Thymus (tissue), 11 donors: ENCODE results near the gene DAAM1. TPM values are rescaled to one million over a fixed set of nuclear protein-coding genes. Genes with fewer than 3 reads are reported as not detected.

Experiments used
- DNase-seq, 9 donors: peaks; one replicate each; pipeline ENCODE4 v3.0.0-alpha.2; 2013; ENCODE audit warnings: low spot score in 9 of 9, low read depth in 6 of 9, missing footprints in 1 of 9
- H3K27ac ChIP-seq, 2 donors: one replicate each; pipeline ENCODE4 v1.5.1; 2013; ENCODE audit warnings: control low read depth in 1 of 2, low read depth in 1 of 2, low read length in 1 of 2, mild to moderate bottlenecking in 1 of 2, moderate library complexity in 1 of 2
- H3K27me3 ChIP-seq, 2 donors: one replicate each; pipeline ENCODE4 v1.5.1; 2013; ENCODE audit warnings: low read length in 1 of 2; ENCODE audit not compliant: control insufficient read depth in 2 of 2, insufficient read depth in 1 of 2
- H3K36me3 ChIP-seq, 2 donors: one replicate each; pipeline ENCODE4 v1.5.1; 2013; ENCODE audit warnings: low read length in 1 of 2, mild to moderate bottlenecking in 1 of 2, moderate library complexity in 1 of 2; ENCODE audit not compliant: control insufficient read depth in 2 of 2, insufficient read depth in 2 of 2
- H3K4me1 ChIP-seq, 2 donors: one replicate each; pipeline ENCODE4 v1.5.1; 2013; ENCODE audit warnings: low read length in 2 of 2; ENCODE audit not compliant: control insufficient read depth in 2 of 2, insufficient read depth in 2 of 2
- H3K4me3 ChIP-seq, 2 donors: one replicate each; pipeline ENCODE4 v1.5.1; 2013; ENCODE audit warnings: low read length in 2 of 2, control low read depth in 1 of 2, mild to moderate bottlenecking in 1 of 2
- H3K9me3 ChIP-seq, 2 donors: one replicate each; pipeline ENCODE4 v1.5.1; 2013; ENCODE audit warnings: low read length in 1 of 2, mild to moderate bottlenecking in 1 of 2; ENCODE audit not compliant: control insufficient read depth in 2 of 2, insufficient read depth in 1 of 2
- WGBS: extraction: QIAGEN DNeasy Blood & Tissue Kit; methylation state at CpG from one replicate; pipeline ENCODE4 v1.1.7; 2013; 5-methylcytosine and 5-hydroxymethylcytosine counted together
- polyA plus RNA-seq: library from polyadenylated mRNA; stranded (reverse); fragments of 200-250 nt; gene quantifications from one replicate; pipeline ENCODE4 v1.2.3, GENCODE V29; 2013
- total RNA-seq: library from RNA; stranded (reverse); fragments of 120-200 nt; gene quantifications from one replicate; pipeline ENCODE4 v1.2.4, GENCODE V29; 2013
- donor health status: healthy.

Gene DAAM1
- total and polyA plus RNA-seq, 2 donors = 8.9 to 11.3 TPM

DNA sequence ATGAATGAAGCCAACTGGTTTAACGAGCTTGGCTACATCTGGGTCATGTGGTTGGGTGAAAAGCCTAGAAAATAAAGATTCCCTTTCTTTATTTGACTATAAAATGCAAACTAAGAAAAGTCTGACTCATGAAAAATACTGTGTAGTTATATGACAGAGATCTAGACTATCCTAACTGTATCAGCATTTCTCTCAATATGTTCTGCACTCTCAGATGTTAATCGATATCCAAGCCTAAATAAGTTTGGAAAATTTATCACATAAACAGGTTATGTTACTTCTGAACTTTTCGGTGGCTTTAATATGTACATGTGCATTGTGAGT is 133.1 kb downstream of the DAAM1 start:
- no peak overlapping the region for H3K4me3 ChIP-seq

DNA sequence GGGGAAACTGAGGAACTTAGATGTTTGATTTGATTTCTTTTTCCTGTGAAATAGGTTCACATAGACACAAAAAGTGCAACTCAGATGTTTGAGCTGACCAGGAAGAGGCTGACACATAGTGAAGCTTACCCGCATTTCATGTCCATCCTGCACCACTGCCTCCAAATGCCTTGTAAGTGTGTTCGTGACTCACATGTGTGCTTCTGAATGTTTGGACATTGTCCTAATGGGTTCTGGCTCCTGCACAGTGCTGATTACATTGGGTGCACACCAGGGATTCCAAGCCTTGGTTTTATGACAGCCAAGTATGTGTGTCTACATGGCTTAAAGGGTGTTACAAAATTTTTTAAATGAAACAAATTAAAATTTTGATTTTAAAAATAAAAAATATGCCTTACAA is 137.4 kb downstream of the DAAM1 start:
- peaks cover 0 to 2% of the 10 kb centered on the region in 2 donors for H3K4me1 ChIP-seq
- DNase-seq = no peak
- H3K9me3 ChIP-seq = no peaks in the 10 kb centered on the region
- no peaks in the 10 kb centered on the region for H3K27me3 ChIP-seq
- 99% methylated on average over 2 of the region's 2 CpGs for whole genome bisulfite sequencing
- H3K27ac ChIP-seq = no peak overlapping the region
- H3K4me3 ChIP-seq = no peak overlapping the region
- peaks cover 0 to 3% of the 10 kb centered on the region in 2 donors for H3K36me3 ChIP-seq

More for the DNA sequence above, 133.1 kb downstream of the DAAM1 start:
- DNase-seq = no peak
- peak overlapping the region in 1 of 2 donors; percentile 64 for H3K27ac ChIP-seq
- H3K4me1 ChIP-seq = peaks cover 0 to 2% of the 10 kb centered on the region in 2 donors
- H3K27me3 ChIP-seq = no peaks in the 10 kb centered on the region
- no peaks in the 10 kb centered on the region for H3K9me3 ChIP-seq
- peaks cover 0 to 3% of the 10 kb centered on the region in 2 donors for H3K36me3 ChIP-seq
- WGBS = 73% methylated on average over 3 of the region's 3 CpGs

DNA sequence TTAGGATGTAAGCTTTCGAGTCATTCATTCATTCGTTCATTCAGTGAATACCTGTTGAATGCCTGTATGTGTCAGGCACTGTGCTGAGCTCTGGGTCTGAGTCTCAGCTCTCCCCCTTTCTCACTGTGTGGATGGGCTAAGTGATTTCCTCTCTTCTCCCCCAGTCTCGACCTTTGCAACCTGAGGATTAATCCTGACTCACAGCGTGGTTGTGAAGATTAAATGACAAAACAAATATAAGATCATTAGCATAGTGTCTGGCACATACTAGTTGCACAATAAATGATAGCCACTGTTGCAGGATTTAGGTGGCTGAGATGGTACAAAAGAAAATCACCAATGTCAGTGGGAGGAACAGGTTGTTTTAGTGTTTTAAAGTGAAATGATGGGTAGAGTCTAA is 140.0 kb downstream of the DAAM1 start:
- Histone ChIP-seq H3K4me3 (no peak overlapping the region), H3K27ac (no peak overlapping the region), H3K9me3 (no peaks in the 10 kb centered on the region), H3K36me3 (peaks cover 3 to 4% of the 10 kb centered on the region in 2 donors), H3K4me1 (no peaks in the 10 kb centered on the region), H3K27me3 (no peaks in the 10 kb centered on the region)
- DNase-seq = no peak
- 96% methylated on average over 4 of the region's 4 CpGs for WGBS

DNA sequence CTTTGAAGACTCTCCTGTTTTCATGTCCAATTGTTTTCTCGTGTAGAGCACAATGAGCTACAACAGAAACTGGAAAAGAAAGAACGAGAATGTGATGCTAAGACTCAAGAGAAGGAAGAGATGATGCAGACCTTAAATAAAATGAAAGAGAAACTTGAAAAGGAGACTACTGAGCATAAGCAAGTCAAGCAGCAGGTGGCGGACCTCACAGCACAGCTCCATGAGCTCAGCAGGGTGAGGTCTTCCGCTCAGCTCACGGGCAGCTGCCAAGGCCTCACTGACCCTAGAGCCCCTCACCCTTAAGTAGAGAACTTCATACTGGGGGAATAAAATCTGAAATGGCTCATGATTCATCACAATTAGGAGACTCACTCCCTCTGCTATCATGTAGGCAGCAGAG is 142.0 kb downstream of the DAAM1 start:
- Histone ChIP-seq H3K27me3 (no peaks in the 10 kb centered on the region), H3K9me3 (no peaks in the 10 kb centered on the region), H3K4me3 (no peak overlapping the region), H3K27ac (no peak overlapping the region), H3K4me1 (no peaks in the 10 kb centered on the region), H3K36me3 (peaks cover 3 to 4% of the 10 kb centered on the region in 2 donors)
- peak in 2 of 9 donors; percentile 16 to 38 for DNase-seq
- 93% methylated on average over 5 of the region's 5 CpGs for WGBS

DNA sequence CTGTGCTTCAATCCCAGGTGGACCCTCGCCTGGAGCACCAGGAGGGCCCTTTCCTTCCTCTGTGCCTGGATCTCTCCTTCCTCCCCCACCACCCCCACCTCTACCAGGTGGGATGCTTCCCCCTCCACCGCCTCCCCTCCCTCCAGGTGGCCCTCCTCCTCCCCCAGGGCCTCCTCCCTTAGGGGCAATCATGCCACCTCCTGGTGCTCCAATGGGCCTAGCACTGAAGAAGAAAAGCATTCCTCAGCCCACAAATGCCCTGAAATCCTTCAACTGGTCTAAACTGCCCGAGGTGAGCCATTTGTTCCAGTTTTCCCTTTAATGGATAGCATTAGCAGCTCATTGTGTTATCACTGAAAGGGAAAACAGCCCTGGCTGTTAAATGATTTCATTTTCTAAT is 142.8 kb downstream of the DAAM1 start:
- WGBS = 97% methylated on average over 3 of the region's 3 CpGs
- Histone ChIP-seq H3K27me3 (no peaks in the 10 kb centered on the region), H3K4me1 (no peaks in the 10 kb centered on the region), H3K27ac (no peak overlapping the region), H3K9me3 (no peaks in the 10 kb centered on the region), H3K4me3 (no peak overlapping the region), H3K36me3 (peaks cover 0 to 4% of the 10 kb centered on the region in 2 donors)
- DNase-seq = no peak

DNA sequence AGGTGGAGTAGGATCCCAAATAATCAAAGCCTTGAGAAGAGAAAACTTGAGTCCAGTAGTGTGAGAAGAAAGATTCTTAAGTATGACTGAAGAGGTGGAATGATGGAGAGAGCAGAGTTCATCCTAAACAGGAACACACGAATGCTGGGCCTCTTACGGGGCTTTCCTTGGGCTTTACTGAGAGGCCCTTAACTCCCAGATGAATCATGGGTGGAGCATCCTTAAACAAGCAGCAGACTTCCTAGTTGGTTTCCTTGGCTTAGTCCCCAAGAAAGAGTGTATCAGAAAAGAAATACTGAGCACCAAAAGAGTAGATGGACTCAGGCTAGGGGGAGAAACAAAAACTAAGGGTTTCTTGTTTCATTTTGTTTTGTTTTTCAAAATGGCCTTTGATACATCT is 144.3 kb downstream of the DAAM1 start:
- Histone ChIP-seq H3K4me3 (no peak overlapping the region), H3K9me3 (no peaks in the 10 kb centered on the region), H3K36me3 (peaks cover 0 to 4% of the 10 kb centered on the region in 2 donors), H3K27me3 (no peaks in the 10 kb centered on the region), H3K27ac (no peak overlapping the region), H3K4me1 (no peaks in the 10 kb centered on the region)
- no peak for DNase-seq
- 96% methylated on average over 2 of the region's 2 CpGs for WGBS

DNA sequence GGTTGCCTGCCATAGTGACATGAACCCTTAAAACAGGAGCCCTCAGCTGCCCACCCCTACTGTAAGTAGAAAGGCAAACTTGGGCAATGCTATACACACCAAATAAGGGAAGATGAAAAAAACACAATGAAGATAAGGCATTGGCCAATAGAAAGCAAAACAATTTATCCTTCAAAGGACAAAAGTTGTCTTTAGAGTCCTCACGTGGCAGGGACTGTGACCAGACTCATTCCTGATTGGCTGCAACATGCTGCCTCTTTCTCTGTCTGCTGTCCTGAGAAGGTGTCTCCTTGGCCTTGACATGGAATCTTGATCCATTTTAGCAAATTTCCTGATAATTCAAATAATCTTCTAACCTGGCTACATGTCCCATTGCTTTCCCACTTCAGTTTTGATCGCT is 144.8 kb downstream of the DAAM1 start:
- Histone ChIP-seq H3K4me1 (no peaks in the 10 kb centered on the region), H3K27ac (no peak overlapping the region), H3K9me3 (no peaks in the 10 kb centered on the region), H3K4me3 (no peak overlapping the region), H3K36me3 (peaks cover 0 to 4% of the 10 kb centered on the region in 2 donors), H3K27me3 (no peaks in the 10 kb centered on the region)
- 89% methylated on average over 2 of the region's 2 CpGs for WGBS
- no peak for DNase-seq

DNA sequence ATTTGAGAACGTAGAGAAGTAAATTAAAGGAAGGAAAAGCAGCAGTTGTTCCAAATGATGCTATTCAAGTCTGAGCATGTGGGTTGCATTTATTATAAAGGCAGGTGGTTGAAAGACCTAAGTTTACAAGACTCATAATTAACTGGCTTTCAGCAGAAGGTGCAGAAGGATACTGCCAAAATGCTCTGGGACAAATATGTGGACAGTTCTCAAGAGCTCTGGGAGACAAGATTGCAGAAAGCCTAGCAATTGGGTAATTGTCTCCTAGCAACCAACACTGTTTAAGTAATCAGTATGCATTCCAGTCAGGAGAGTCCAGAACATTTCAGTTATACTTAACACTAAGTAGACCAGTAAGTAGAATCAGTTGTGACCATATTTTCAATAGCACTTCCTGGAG is 145.2 kb downstream of the DAAM1 start:
- H3K36me3 ChIP-seq = peaks cover 0 to 4% of the 10 kb centered on the region in 2 donors
- no peak for DNase-seq
- H3K4me1 ChIP-seq = no peaks in the 10 kb centered on the region
- H3K27me3 ChIP-seq = no peaks in the 10 kb centered on the region
- WGBS = 90% methylated on average over 1 of the region's 1 CpG
- H3K27ac ChIP-seq = no peak overlapping the region
- no peaks in the 10 kb centered on the region for H3K9me3 ChIP-seq
- H3K4me3 ChIP-seq = no peak overlapping the region

DNA sequence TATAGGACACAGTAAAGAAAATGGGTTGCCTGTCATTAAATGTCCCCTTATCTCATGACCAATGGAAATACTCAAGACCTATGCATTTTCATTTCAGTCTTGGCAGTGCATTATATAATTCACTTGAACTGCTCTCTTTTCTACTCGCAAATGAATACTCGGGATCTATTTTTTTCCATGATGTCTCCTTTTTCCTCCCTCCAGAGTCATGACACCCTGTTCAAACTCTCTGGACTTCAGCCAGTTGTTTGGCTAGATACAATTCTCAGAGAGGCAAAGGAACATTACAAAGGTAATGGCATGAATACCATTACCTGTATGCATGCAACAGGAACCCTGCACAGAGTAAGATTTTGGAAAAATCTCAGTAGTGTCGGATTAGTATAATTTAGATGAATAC is 145.8 kb downstream of the DAAM1 start:
- WGBS = 96% methylated on average over 3 of the region's 3 CpGs
- no peak overlapping the region for H3K27ac ChIP-seq
- H3K4me1 ChIP-seq = no peaks in the 10 kb centered on the region
- H3K27me3 ChIP-seq = no peaks in the 10 kb centered on the region
- H3K36me3 ChIP-seq = peaks cover 0 to 4% of the 10 kb centered on the region in 2 donors
- no peak for DNase-seq
- H3K9me3 ChIP-seq = no peaks in the 10 kb centered on the region
- H3K4me3 ChIP-seq = no peak overlapping the region

DNA sequence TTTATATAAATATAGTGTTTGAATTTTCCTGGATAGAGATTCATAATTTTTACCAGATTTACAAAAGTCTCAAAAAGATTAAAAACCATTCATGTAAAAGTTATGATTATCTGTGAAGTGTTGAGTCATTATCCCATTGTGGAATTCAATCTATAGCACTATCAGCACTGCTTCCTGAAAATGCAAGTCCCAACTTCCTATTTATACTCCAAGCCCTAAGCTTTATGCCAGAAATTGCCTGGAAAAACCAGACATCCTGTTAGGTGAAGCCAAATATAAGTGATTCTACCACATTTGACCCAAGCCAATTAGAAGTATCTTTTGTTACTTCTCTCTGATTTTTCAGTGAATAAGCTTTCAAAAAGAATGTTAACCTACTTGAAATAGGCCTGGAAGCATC is 147.6 kb downstream of the DAAM1 start:
- H3K4me1 ChIP-seq = no peaks in the 10 kb centered on the region

More for the DNA sequence above, 147.6 kb downstream of the DAAM1 start:
- no peak for DNase-seq
- Histone ChIP-seq H3K4me3 (no peak overlapping the region), H3K9me3 (no peaks in the 10 kb centered on the region), H3K27me3 (no peaks in the 10 kb centered on the region), H3K36me3 (peaks cover 0 to 4% of the 10 kb centered on the region in 2 donors), H3K27ac (no peak overlapping the region)
